ENCODE measurements around the gene ATP6V1B1.

- TF ChIP-seq CTCF (conservative IDR thresholded peaks at IDR 0.05 in 1 of 2, IDR thresholded peaks at IDR 0.05 in 1 of 2; ENCODE audit: low read depth in 1 of 2, low read length in 2 of 2) = no peak
- no peak for TF ChIP-seq EZH2 (IDR thresholded peaks at IDR 0.05; ENCODE audit: low read length, missing control alignments)
Measured at GRCh38 chr2:70941186-70941585, 5.5 kb downstream of the ATP6V1B1 start.

All from fibroblast of lung (primary cell).